Neuronal stem cell (in vitro differentiated cells): ENCODE measurements around the gene KIAA2012.

Experiments used
- DNase-seq: peaks from one replicate; pipeline ENCODE4 v3.0.0-alpha.2; 2013; ENCODE audit warnings: low spot score
- H2AFZ ChIP-seq: one replicate; pipeline ENCODE4 v1.6.1; 2013; ENCODE audit warnings: mild to moderate bottlenecking, low read length, inconsistent platforms
- H2AK5ac ChIP-seq: 2 replicates; pipeline ENCODE4 v1.6.1; 2013; ENCODE audit warnings: low read depth, mild to moderate bottlenecking, inconsistent platforms, low read length, moderate library complexity, mixed read lengths
- H2BK120ac ChIP-seq: 2 replicates; pipeline ENCODE4 v1.6.1; 2013; ENCODE audit warnings: low read depth, mild to moderate bottlenecking, inconsistent platforms, low read length, moderate library complexity, mixed read lengths
- H2BK12ac ChIP-seq: one replicate; pipeline ENCODE4 v1.6.1; 2013; ENCODE audit warnings: low read length, inconsistent platforms
- H2BK15ac ChIP-seq: 2 replicates; pipeline ENCODE4 v1.6.1; 2013; ENCODE audit warnings: mild to moderate bottlenecking, low read length, inconsistent platforms, mixed read lengths
- H2BK5ac ChIP-seq: one replicate; pipeline ENCODE4 v1.6.1; 2013; ENCODE audit warnings: inconsistent platforms, mild to moderate bottlenecking, low read length, moderate library complexity
- H3K14ac ChIP-seq: one replicate; pipeline ENCODE4 v1.6.1; 2013; ENCODE audit warnings: low read length, inconsistent platforms
- H3K18ac ChIP-seq: 2 replicates; pipeline ENCODE4 v1.6.1; 2013; ENCODE audit warnings: low read length, inconsistent platforms
- H3K23ac ChIP-seq: 2 replicates; pipeline ENCODE4 v1.6.1; 2013; ENCODE audit warnings: low read depth, mild to moderate bottlenecking, mixed read lengths, low read length, inconsistent platforms; ENCODE audit not compliant: poor library complexity
- H3K27ac ChIP-seq: replicated peaks from 3 replicates; pipeline ENCODE4 v1.5.1; 2013; ENCODE audit warnings: low read length, inconsistent platforms
- H3K27me3 ChIP-seq, 3 experiments: 2 replicates each; pipeline ENCODE4 v1.6.1; 2013; ENCODE audit warnings: low read length in 3 of 3, mild to moderate bottlenecking in 2 of 3, inconsistent platforms in 1 of 3, low read depth in 1 of 3, mixed read lengths in 1 of 3, moderate library complexity in 1 of 3; ENCODE audit not compliant: control insufficient read depth in 3 of 3, insufficient read depth in 3 of 3
- H3K36me3 ChIP-seq, 2 donors: replicated peaks in 1 of 2; 2 replicates each; pipeline ENCODE4 v1.6.1; 2013; ENCODE audit warnings: low read length in 2 of 2; ENCODE audit not compliant: control insufficient read depth in 2 of 2, insufficient read depth in 2 of 2
- H3K4ac ChIP-seq: 2 replicates; pipeline ENCODE4 v1.6.1; 2013; ENCODE audit warnings: inconsistent platforms, mild to moderate bottlenecking, low read length, moderate library complexity
- H3K4me1 ChIP-seq, 2 donors: 1 replicate in 1 of 2; 2 replicates in 1 of 2; pipeline ENCODE4 v1.6.1; 2013; ENCODE audit warnings: low read length in 2 of 2, low read depth in 1 of 2; ENCODE audit not compliant: control insufficient read depth in 2 of 2, insufficient read depth in 1 of 2
- H3K4me2 ChIP-seq: one replicate; pipeline ENCODE4 v1.6.1; 2013; ENCODE audit warnings: mild to moderate bottlenecking, low read length, inconsistent platforms; ENCODE audit not compliant: insufficient read depth, poor library complexity, severe bottlenecking
- H3K4me3 ChIP-seq, 2 donors: 2 replicates each; pipeline ENCODE4 v1.5.1; 2013; ENCODE audit warnings: low read length in 2 of 2, mild to moderate bottlenecking in 2 of 2, inconsistent platforms in 1 of 2, moderate library complexity in 1 of 2
- H3K79me1 ChIP-seq: one replicate; pipeline ENCODE4 v1.6.1; 2013; ENCODE audit warnings: low read depth, mild to moderate bottlenecking, inconsistent platforms, low read length, moderate library complexity
- H3K9ac ChIP-seq: one replicate; pipeline ENCODE4 v1.6.1; 2013; ENCODE audit warnings: mild to moderate bottlenecking, low read depth, low read length, inconsistent platforms; ENCODE audit not compliant: poor library complexity
- H3K9me3 ChIP-seq, 2 donors: replicated peaks in 1 of 2; 2 replicates each; pipeline versions ENCODE3 to v1.6.1; 2013; ENCODE audit warnings: low read length in 2 of 2, mild to moderate bottlenecking in 2 of 2, inconsistent platforms in 1 of 2, low read depth in 1 of 2, mixed read lengths in 1 of 2, moderate library complexity in 1 of 2; ENCODE audit not compliant: control insufficient read depth in 2 of 2, insufficient read depth in 1 of 2
- H4K8ac ChIP-seq: one replicate; pipeline ENCODE4 v1.6.1; 2013; ENCODE audit warnings: low read depth, mild to moderate bottlenecking, inconsistent platforms, low read length, moderate library complexity
- H4K91ac ChIP-seq: one replicate; pipeline ENCODE4 v1.6.1; 2013; ENCODE audit warnings: low read length, low read depth, mild to moderate bottlenecking, inconsistent platforms; ENCODE audit not compliant: poor library complexity
- WGBS, 2 donors: extraction: QIAGEN DNeasy Blood & Tissue Kit; methylation state at CpG; one replicate each; pipeline ENCODE4 v1.1.7; 2013; ENCODE audit warnings: missing lambda C conversion rate in 2 of 2, mixed read lengths in 1 of 2; ENCODE audit not compliant: insufficient read length in 2 of 2, insufficient replicate concordance in 1 of 2; ENCODE audit errors: extremely low coverage in 2 of 2; 5-methylcytosine and 5-hydroxymethylcytosine counted together

KIAA2012 gene

DNA sequence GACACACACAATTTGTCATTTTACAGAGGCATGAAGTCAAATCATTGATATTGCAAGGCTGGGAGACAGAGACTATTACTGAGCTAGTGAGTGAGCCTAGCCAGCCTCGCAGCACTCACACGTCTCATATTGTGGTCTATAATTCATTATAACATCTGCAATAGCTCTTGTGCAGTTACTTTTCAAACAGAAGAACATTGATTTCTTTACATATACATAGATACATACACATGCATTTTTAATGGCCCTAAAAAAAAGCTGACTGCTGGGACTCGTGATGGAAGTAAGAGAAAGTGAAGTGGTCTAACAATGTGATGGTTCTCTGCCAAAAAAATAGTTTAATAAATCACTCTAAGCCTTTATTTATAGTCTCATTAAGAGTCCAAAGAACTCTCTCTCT, 56.8 kb downstream of the KIAA2012 start:
- no peak overlapping the region for H2BK120ac ChIP-seq
- H3K4me1 ChIP-seq = peaks cover 6 to 8% of the 10 kb centered on the region in 2 donors
- H3K36me3 ChIP-seq = no peaks in the 10 kb centered on the region
- H3K27ac ChIP-seq = no peak overlapping the region
- no peak overlapping the region for H3K4me3 ChIP-seq
- no peak overlapping the region for H3K14ac ChIP-seq
- H3K9me3 ChIP-seq = no peaks in the 10 kb centered on the region
- no CpG with 5 or more reads among the region's 3 CpGs for WGBS, 2 donors
- no peak overlapping the region for H2AFZ ChIP-seq
- no peak overlapping the region for H3K4ac ChIP-seq
- H3K9ac ChIP-seq = no peak overlapping the region
- no peak overlapping the region for H2BK5ac ChIP-seq
- no peaks in the 10 kb centered on the region for H3K27me3 ChIP-seq
- H2BK12ac ChIP-seq = no peak overlapping the region
- no peak overlapping the region for H2BK15ac ChIP-seq
- no peak overlapping the region for H2AK5ac ChIP-seq
- no peak overlapping the region for H4K8ac ChIP-seq
- no peak overlapping the region for H3K4me2 ChIP-seq
- no peak overlapping the region for H3K18ac ChIP-seq
- H3K23ac ChIP-seq = no peak overlapping the region
- no peaks in the 10 kb centered on the region for H3K79me1 ChIP-seq
- H4K91ac ChIP-seq = no peak overlapping the region
- no peak for DNase-seq

DNA sequence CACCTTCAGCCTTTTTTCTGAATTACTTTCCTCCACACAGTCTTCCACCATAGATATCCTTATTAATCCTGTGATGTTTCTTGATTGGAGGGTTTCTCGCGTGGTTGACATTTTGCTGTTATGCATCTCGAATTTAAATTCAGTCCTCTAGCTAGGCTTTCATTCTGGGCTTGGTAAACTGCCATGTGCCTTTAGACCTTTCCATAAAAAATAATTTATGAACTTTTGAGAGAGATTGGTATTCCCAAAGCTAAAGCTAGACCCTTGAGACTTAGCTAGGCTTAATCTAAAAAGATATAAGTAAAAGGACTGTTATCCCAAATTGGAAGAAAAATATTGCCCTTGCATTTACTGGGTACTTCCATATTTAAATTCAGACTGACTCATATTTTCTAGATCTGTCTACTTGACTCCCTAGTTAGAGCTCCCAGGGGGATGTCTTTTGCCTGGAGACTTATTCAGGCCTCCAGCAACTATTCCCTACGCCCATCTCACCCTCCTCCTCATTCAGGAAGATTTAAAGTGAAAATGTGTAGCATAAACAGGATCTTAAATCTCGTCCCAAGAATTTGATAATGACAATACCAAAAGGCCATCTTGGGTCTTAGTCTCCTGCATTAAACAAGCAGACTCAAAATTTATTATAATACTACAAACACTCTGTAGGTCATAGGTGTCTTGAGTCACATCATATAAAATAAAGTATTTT, 60.3 kb downstream of the KIAA2012 start:
- H3K4me1 ChIP-seq = peaks cover 3 to 6% of the 10 kb centered on the region in 2 donors
- no peak overlapping the region for H3K18ac ChIP-seq
- H3K4me2 ChIP-seq = no peak overlapping the region
- H3K23ac ChIP-seq = no peak overlapping the region
- H3K79me1 ChIP-seq = no peaks in the 10 kb centered on the region
- H3K4me3 ChIP-seq = no peak overlapping the region
- H4K91ac ChIP-seq = no peak overlapping the region
- WGBS, 2 donors = no CpG with 5 or more reads among the region's 5 CpGs
- H3K27ac ChIP-seq = no peak overlapping the region
- H2BK15ac ChIP-seq = no peak overlapping the region
- H2BK5ac ChIP-seq = no peak overlapping the region
- no peak overlapping the region for H4K8ac ChIP-seq
- no peak overlapping the region for H3K14ac ChIP-seq
- no peak for DNase-seq
- H2BK120ac ChIP-seq = no peak overlapping the region
- no peaks in the 10 kb centered on the region for H3K27me3 ChIP-seq
- no peak overlapping the region for H2BK12ac ChIP-seq
- H3K4ac ChIP-seq = no peak overlapping the region
- no peaks in the 10 kb centered on the region for H3K9me3 ChIP-seq
- H3K36me3 ChIP-seq = no peaks in the 10 kb centered on the region
- H2AK5ac ChIP-seq = no peak overlapping the region
- H2AFZ ChIP-seq = no peak overlapping the region
- H3K9ac ChIP-seq = no peak overlapping the region

DNA sequence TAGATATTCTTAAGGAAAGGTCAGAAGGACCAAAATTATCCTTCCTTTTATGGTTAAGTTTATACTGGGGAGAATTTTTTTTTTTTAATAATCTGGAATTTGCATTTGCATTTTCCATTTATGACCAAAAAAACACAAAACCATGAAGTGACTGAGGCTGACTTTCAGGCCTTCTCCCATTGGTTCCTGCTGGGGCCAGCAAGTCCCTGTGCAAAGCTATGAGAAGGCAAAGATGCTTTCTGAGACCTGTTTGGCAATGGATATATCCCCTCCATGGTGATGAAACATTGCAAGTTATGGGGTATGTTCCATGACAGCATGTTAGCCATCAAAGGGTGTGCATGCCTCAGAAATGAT, 60.8 kb downstream of the KIAA2012 start:
- no peak overlapping the region for H2BK12ac ChIP-seq
- no peak overlapping the region for H3K14ac ChIP-seq
- no peak overlapping the region for H2BK5ac ChIP-seq
- no peaks in the 10 kb centered on the region for H3K79me1 ChIP-seq
- no peaks in the 10 kb centered on the region for H3K9me3 ChIP-seq
- no peaks in the 10 kb centered on the region for H3K36me3 ChIP-seq
- H3K4me3 ChIP-seq = no peak overlapping the region
- H4K8ac ChIP-seq = no peak overlapping the region
- no peak for DNase-seq
- H3K4ac ChIP-seq = no peak overlapping the region
- H3K18ac ChIP-seq = no peak overlapping the region
- H3K27ac ChIP-seq = no peak overlapping the region
- no peak overlapping the region for H4K91ac ChIP-seq
- no peaks in the 10 kb centered on the region for H3K27me3 ChIP-seq
- no peak overlapping the region for H2BK120ac ChIP-seq
- no peak overlapping the region for H3K4me2 ChIP-seq
- no peak overlapping the region for H2BK15ac ChIP-seq
- no peak overlapping the region for H2AFZ ChIP-seq
- no peak overlapping the region for H3K9ac ChIP-seq
- no peak overlapping the region for H3K23ac ChIP-seq
- peaks cover 2 to 6% of the 10 kb centered on the region in 2 donors for H3K4me1 ChIP-seq
- H2AK5ac ChIP-seq = no peak overlapping the region

DNA sequence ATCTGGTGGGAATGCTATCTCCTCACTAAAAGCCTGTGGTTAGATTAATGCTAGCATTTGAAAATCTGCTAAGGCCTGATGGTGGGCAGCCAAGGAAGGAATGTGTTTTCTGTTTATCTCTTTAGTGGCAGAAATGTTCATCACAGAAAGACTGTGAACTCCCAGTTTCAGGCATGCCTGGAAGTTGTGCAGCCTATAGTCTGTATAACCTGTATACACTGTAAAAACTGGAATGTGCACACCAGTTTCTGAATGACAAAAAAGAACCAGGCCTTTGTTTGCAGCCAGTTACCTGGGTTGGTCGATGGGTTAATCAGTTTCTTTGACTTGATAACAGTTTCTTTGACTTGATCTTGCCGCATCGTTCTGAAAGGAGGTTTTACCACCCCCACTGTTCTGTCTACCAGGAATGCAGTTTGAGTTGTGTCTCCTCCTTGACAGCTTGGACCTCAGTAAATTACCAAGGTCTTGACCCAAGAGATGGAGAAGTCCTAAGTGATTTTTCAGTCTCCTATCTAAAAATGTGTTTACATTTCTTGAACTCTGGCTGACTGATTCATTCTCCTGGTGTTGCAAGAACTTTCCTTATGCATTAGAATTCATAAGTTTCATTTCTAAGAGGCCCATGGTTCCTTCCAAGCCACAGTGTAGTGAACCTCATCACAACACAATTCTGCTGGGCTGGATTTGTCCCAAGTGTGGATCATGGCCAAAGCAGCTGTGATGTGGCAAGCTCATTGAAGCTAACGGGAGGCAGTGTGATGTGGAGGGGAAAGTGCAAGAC, 62.2 kb downstream of the KIAA2012 start:
- Histone ChIP-seq H2BK15ac (no peak overlapping the region), H4K8ac (no peak overlapping the region), H2BK5ac (no peak overlapping the region), H4K91ac (no peak overlapping the region), H2BK120ac (no peak overlapping the region), H3K4ac (no peak overlapping the region), H3K9me3 (no peaks in the 10 kb centered on the region), H2AFZ (no peak overlapping the region), H2AK5ac (no peak overlapping the region), H3K9ac (no peak overlapping the region), H3K14ac (no peak overlapping the region), H3K27me3 (no peaks in the 10 kb centered on the region), H2BK12ac (no peak overlapping the region), H3K23ac (no peak overlapping the region), H3K4me2 (no peak overlapping the region), H3K18ac (no peak overlapping the region), H3K4me3 (no peak overlapping the region), H3K27ac (no peak overlapping the region), H3K4me1 (peaks cover 2 to 6% of the 10 kb centered on the region in 2 donors), H3K36me3 (no peaks in the 10 kb centered on the region), H3K79me1 (no peaks in the 10 kb centered on the region)
- DNase-seq = no peak
- WGBS, 2 donors = no CpG with 5 or more reads among the region's 4 CpGs
